Activated T-cell treated with anti-CD3 and anti-CD28 coated beads for 1 hour (primary cell): ENCODE data around the gene TEX13D.
"Not testable (repeated sequence)": the region's sequence is repeated elsewhere in the genome, so short reads cannot be mapped to it uniquely, and the experiment has no call there.

Source experiments
- DNase-seq: peaks from one replicate; pipeline ENCODE4 v3.0.0-alpha.2; 2020; ENCODE audit warnings: low read depth

Gene TEX13D

DNA sequence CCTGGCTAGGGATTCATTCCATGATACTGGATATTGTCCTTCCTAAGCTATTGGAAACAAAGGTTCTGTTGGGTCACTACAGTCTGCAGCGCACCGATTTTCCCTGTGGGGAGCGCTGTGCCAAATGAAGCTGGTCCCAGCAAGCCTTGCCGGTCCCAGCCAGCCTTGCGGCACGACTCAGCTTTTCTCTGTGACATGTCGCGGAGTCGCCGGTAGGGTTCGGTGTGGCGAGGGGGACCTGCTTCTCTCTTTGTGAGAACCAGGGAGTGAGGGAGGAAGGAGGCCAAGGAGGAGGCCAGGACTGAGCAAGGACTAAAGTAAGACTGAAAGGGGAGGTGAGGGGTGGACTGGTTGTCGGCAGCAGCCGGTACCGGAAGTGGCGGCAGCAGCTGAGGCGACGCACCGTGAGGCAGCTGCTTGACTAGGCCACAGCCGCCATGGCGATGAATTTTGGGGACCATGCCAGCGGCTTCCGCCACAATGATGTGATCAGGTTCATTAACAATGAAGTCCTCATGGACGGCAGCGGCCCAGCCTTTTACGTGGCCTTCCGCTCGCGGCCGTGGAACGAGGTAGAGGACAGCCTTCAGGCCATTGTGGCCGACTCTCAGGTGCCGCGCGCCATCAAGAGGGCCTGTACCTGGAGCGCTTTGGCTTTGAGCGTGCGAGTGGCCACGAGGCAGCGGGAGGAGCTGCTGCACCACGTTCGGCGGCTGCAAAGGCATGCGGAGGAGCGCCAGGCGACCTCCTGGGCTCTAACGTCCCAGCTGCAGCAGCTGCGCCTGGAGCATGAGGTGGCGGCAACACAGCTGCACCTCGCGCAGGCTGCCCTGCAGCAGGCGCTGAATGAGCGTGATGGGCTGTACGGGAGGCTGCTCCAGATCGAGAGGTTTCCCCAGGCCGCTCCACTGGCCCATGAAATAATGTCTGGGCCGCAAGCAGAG, at the start of gene TEX13D:
Gene TEX13D, plus strand, starts transcription at position 180 of the 944 bp plus-strand sequence. Its CDS starts 258 bp downstream, at position 438.
- DNase-seq, result no peak

DNA sequence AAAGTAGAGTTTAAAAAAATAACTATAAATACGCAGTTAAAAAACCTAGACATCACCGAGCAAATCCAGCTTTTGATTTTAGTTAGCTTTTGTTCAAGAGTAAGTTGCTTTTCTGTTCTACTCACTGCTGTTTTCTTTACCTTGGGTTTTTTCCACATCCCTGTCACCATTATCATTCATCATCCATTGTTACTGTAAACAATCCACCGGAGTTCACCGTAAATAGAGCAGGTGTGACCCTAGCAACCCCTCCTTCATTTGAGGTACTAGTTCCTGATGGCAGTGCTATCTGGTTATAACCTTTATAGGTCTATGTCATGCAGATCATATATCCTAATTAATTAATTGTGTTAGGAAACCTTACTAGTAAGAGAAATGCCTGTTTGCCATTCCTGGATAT, 43.0 kb upstream of the TEX13D start:
- DNase-seq, result no peak

DNA sequence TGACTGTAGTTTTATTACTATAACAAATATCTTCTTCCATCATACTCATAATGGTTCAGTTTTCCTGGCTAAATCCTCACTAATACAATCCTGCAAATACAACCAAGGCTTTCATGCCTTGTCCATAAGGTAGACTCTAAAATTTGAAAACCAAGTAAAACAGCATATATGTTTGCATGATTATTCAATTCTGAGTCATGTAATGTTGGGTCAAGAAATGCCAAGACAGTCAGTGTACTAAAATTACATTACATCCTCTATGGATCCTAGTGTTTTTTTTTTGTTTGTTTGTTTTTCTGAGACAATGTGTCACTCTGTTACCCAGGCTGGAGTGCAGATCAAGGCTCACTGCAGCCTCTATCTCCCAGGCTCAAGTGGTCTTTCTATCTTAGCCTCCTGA, 38.6 kb upstream of the TEX13D start:
- DNase-seq, result no peak

DNA sequence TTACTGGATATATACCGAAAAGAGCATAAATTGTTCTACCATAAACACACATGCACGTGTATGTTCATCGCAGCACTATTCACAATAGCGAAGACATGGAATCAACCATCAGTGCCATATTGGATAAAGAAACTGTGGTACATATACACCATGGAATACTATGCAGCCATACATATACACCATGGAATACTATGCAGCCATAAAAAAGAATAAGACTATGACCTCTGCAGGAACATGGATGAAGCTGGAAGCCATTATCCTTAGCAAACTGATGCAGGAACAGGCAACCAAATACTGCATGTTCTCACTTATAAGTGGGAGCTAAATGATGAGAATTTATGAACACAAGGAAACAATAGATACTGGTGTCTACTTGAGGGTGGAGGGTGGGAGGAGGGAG, 33.1 kb upstream of the TEX13D start:
- not testable (repeated sequence) for DNase-seq

DNA sequence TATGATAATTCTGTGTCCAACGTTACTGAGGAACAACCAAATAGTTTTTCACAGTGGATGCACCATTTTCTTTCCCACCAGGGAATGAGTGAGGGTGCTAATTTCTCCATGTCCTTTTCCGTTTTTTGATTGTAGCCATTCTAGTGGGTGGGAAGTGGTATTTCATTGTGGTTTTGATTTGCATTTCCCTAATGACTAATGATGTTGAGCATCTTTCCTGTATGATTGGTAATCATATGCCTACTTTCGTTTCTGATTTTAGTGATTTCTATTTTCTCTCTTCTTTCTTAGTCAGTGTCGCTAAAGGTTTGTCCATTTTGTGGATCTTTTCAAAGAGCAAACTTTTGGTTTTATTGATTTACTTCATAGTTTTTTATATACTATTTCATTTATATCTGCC, 32.1 kb upstream of the TEX13D start:
- DNase-seq, result no peak

DNA sequence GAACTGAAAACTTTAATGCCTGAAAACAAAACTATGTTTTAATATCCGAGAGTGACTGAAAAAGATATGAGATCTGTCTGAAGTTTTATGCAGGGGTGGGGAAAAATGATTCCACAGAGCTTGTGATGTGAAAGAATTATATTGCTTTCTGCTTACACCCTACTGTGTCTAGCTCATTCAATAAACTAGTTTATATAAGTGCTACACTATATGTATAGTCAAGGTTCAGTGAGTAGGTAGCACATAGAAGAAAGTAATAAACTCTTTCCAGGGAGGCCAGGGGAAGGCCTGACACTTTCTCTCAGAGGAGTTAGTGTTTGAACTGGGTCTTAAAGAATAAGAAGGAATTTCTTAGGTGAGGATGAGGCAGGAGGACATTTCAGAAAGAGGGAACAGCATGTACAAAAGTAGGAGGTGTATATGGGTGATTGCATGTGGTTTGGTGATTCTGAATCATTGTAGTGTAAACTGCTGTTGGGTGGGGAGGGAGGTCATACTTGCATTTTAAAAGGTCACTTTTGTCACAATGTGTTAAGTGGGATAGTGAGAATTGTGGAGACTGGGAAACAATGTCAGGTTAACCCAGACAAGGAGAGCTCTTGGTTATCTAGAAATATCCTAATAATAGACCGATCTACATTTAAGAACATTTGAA, 25.1 kb upstream of the TEX13D start:
- DNase-seq, result no peak

DNA sequence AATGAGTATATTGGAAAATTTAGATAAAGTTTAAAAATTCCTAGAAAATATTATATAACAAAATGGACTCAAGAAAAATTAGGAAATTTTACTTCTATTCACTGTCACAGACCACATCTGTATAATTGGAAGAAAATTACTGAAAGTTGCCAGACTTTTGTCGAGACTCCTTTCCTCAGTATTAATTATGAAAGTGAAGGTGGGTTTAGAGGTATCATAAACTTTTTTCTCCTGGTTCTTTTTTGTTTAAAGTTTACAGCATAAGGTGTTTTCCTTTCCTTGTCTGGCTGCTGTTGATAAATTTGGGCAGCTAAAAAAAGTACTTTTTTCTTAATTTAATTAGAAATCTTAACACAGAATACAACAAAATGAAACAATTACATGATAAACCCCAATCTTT, 6.7 kb upstream of the TEX13D start:
- no peak for DNase-seq

DNA sequence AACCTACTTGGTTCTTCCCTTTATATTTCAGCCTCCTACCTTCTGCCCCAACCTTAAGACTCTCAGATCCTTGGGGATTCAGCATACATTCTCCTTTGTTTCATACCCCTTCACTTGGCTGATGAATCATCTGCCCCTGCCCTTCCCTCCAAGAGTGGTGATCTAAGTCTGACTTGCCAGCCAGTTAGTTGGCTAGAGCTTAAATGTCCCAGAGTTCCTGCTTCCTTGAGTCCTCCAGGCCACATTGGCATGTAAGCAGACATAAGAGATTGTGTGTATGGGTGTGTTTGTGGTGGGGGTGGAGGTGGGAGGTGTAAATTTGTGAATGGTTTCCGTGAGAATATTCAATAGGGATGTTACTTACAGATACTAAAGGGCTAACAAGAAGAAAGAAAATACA, 3.7 kb upstream of the TEX13D start:
- no peak for DNase-seq

DNA sequence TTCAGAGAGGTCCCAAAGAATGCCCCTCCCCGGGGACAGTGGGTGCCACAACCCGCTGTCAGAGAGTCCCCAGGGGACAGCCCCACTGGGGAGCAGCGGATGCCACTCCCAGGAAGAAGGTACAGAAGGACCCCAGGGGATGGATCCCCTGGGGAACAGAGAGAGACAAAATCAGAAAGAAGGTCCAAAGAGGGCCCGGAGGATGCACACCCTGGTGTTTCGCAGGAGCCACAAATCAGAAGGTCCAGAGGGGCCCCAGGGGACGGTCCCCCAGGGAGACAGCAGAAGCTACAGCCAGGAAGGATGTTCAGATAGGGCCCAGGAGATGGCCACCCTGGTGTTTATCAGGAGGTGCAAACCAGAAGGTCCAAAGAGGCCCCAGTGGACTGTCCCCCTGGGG, 1.4 kb downstream of the TEX13D start:
- DNase-seq, result no peak

DNA sequence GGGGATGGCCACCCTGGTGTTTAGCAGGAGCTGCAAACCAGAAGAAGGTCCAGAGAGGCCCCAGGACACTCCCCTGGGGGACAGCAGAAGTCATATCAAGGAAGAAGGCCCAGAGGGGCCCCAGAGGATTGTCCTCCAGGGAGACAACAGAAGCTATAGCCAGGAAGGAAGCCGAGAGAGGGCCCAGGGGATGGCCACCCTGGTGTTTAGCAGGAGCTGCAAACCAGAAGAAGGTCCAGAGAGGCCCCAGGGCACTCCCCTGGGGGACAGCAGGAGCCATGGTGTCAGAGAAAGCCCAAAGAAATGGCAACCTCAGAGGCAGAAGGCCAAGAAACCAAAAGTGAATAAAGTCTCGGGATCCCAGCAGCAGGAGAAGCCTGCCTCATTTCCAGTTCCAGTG, 2.1 kb downstream of the TEX13D start:
- not testable (repeated sequence) for DNase-seq

DNA sequence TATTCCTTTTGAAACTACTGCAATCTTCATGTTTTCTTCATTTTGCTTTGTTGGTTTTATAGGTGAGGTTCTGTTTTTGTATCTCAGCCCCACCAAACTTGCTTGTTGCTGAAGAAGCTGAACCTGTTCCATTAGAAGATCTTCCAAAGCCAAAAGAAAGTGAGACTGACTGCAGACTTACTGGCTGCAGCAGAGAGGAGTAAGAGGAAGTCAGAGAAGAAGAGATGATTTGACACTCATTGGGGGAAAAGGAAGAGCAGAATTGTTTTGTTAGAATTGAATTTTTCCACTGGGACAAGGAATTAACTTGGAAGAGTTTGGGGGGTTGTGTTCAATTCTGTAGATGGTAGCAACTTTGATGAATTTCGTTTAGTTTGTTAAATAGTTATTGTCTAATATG, 3.1 kb downstream of the TEX13D start:
- DNase-seq, result no peak

DNA sequence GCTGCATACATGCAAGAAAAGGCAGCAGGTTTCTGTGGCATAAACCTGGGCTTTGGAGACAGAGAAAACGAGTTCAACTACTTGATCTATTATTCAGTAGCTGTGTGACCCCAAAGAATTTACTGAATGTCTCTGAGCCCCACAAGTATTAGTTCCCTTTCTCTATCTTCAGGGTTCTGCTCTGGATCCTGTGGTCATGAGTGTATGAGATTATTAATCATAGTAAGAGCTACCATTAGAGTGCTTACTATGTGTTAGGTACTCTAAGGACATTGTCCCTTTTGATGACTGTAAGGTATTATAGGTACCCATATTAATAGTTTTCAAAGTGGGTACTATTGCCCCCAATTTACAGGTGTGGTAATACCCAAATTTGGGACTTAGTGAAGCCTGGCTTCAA, 5.5 kb downstream of the TEX13D start:
- no peak for DNase-seq

DNA sequence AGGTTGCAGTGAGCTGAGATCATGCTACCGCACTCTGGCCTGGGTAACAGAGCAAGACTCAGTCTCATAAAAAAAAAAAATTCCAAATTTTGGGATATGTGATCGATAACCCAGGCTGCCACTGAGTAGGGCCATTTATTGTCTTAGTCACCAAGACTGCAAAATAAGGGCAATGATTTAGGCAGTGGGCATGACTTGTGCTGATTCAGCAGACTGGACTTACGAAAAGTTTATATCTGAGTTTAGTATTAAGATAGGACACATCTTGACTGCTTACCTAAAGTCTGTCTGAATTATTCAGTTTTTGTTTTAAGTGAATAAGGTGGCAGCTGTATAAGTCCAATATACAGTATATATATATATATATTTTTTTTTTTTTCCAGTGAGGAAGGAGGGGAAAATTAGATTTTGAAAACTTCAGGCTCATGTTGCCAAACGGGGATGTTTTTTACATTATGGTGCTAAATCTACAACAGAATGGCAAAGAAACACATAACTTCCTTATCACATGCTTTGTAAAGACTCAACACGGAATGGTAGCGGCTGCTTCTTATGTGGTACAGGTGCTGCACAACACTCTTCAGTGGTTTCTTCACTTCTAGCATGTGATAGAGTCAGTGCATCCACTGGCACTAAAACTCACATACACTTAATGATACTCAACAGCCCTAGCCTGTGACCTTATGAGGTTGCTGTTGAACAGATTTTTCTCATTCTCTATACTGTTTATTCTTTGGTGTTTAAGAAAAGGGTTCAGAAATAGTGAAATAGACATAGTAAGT, 6.5 kb downstream of the TEX13D start:
- no peak for DNase-seq

DNA sequence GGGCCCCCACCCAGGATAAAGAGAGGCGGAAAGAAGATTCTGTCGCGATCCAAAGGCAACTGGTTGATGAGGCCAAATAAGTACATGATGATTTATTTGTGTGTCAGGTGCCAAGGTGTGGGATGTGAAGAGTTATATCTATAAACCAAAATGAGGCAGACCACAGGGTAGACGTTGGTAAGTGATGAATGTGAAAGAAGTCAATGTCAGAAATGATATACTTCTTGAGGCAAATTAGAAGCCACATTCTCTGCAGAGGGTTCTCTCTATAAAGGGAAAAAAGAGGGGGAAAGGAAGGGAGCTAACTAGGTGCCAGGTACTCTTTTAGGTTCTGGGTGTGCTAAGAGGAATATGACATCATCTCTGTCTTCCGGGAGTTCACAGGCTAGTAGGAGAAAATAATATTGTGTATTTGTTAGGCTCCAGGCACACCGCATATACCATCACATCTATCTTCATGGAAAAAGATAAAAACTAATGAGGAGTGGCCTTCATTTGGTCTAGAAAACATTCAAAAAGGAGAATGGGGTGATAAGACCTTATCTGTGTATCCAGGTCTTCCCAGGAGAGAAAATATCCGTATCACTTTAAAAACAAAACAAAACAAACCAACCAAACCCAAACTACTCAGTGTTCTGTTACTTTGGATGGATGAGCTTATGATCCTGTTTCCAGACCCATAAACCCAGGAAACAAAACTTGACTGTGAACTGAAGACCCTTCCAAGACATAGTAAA, 9.1 kb downstream of the TEX13D start:
- no peak for DNase-seq

DNA sequence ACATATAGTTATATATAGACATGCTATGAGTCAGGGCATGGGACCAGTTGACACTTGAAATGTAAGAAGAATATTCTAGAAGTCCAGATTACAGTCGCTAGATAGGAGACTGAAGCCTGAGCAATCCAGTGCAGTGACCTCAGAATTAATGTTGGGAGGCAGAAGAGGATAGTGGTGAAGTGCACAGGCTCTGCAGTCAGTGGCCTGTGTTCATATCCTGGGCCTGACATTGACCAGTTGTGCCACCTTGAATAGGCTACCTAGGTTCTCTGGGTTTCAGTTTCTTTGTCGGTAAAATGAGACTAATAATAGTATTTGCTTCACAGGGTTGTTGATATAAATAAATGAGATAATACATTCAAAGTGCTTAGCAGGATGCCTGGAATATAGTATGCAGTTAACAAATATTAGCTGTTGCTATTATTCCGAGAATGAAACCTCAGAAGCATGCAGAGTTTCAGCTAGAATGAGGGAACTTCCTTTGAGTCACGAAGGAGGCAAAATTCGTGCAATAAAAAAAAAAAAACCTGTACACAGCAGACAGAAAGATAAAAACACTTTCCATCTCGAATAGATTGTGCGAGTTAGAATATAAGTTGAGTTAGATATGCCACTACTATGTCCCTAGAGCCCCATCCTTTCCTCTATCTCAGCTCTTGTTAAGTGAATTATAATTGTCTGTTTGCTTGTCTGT, 9.9 kb downstream of the TEX13D start:
- no peak for DNase-seq

DNA sequence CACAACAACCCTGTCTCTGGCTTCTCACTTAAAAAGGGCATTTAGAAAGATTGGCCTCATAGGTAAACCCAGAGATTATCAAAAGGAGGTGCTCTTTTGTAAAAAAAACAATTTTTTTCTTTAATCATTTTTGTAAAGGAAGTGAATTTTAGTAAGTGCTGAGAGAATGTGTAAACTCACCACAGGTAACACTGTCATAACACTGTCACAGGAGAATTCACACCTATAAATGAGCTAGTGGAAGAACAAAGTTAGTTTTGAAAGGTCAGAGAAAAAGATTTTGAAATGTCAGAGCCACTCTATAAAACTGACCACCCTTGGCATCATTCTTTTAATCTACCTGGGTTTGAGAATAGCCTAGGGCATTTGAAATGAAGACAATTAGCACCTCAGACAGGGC, 10.6 kb downstream of the TEX13D start:
- DNase-seq, result no peak

DNA sequence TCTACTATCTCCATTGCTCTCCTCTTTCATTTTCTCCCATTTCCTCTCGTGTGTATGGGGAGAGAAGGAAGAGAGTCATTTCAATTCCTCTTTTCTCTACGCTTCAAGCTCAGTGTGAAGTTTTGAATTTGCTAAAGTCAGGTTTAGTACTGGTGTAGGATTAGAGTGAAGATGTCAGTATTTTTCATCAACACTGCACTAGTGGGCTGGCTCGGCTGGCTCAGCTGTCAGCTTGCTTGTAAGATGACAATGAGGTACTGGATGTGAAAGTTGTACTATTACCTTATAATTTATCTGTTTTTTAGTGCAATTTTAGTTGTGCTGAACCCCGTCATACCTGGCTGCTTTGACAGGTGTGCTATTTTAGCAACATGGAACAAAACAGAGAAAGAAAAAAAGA, 11.8 kb downstream of the TEX13D start:
- DNase-seq, result no peak

DNA sequence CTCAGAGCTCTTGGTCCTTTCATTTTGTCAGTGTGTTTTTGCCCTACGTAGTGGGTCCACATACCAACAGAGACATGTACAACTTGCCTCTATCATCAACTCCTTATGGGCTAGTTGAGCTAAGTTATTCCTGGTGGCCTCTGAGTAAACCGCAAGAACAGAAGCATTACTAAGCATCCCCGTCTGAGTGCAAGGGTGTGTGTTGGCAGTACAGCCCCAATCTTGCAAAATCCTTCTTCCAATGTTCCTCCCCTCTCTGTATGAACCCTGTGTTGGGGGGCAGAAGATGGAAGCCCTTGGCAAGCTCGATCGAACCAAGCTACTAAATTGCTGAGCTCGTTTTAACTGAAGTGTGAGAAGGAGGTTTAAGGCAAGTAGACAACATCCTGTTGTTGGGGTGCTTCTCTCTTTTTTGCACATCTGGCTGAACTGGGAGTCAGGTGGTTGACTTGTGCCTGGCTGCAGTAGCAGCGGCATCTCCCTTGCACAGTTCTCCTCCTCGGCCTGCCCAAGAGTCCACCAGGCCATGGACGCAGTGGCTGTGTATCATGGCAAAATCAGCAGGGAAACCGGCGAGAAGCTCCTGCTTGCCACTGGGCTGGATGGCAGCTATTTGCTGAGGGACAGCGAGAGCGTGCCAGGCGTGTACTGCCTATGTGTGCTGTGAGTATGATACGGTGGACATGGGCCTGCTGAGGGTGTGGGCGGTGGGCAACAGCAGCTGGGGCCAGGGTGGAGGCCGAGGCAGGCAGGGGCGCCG, 13.8 kb downstream of the TEX13D start, which contains the start of gene SH2D1A:
Gene SH2D1A, plus strand, starts transcription at position 447 of the 760 bp plus-strand sequence. Its CDS starts 80 bp downstream, at position 527.
- DNase-seq, result no peak

DNA sequence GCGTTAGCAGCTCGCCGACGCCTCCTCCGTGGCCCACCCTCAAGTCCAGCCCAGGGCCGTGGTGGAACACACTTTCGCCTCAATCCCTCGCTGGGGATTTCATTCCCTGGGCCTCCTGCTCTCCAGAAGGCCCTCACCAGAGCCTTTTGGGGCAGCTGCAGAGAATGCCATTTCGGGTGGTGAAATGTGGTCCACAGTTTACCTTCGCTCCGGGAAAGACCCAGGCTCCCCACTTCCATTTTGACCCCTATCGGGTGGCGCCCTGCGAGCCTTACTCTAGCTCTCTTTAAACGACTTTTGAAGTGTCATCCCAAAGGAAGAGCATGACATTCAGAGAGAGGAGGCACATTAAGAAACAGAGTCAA, 14.4 kb downstream of the TEX13D start:
- no peak for DNase-seq

DNA sequence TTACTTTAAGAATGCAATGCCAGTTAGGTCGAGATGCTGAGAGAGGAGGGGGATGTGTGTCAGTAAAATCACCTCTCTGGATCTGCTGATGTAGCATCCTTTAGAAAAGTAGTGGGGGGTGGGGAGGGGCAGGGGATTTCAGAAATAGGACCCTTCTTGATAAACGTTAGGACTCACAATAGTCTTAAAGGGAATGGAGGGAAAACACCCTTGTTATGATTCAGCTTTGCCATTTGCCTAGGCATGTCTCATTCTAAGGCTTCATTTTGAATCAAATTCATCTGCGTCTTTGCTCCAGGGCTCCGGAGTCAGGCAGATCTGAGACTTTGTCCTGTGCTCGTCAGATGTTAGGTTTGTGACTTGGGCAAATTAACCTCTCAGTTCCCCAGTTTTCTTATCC, 14.8 kb downstream of the TEX13D start:
- no peak for DNase-seq

DNA sequence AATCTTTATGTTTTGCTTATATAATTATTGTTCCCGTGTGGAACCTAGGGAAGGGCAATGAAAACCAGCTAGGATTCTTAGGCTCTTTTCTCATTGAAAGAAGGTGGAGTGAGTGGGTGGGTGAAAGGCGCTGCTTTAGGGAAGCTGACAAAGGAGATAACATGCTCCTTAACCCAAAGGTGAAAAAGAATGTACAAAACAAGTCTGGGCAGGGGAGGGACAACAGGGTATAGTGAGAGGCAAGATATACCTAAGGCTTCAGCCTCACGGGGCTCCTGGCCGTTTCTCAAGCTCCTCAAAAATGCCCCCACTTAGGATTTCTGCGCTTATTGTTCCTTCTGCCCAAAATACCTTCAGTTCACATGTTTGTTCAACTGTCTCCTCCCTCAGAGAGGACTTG, 15.7 kb downstream of the TEX13D start:
- DNase-seq, result no peak
